HepG2 (cell line): Measurements from ENCODE around the gene HNRNPR.

Experiments
- HMGA1 ChIP-seq: sonication (generic); formaldehyde crosslinking; conservative IDR thresholded peaks from 2 replicates; pipeline ENCODE4 v1.4.0; 2020; ENCODE audit warnings: missing genetic modification reagents
- ZNF207 ChIP-seq: fragments of 450-650 bp; IDR thresholded peaks from 2 replicates; pipeline ENCODE4 v1.6.1; 2016; ENCODE audit warnings: antibody characterized with exemption, borderline replicate concordance
- ZNF274 ChIP-seq: sonication (generic); formaldehyde crosslinking; IDR thresholded peaks from 2 replicates; pipeline ENCODE4 v1.5.1; 2020; ENCODE audit warnings: mild to moderate bottlenecking, missing genetic modification reagents
- TF ChIP-seq, protein P1 (sequence below): IDR thresholded peaks from 2 replicates; pipeline ENCODE4 v1.6.1; 2012; ENCODE audit warnings: inconsistent platforms

DNA sequence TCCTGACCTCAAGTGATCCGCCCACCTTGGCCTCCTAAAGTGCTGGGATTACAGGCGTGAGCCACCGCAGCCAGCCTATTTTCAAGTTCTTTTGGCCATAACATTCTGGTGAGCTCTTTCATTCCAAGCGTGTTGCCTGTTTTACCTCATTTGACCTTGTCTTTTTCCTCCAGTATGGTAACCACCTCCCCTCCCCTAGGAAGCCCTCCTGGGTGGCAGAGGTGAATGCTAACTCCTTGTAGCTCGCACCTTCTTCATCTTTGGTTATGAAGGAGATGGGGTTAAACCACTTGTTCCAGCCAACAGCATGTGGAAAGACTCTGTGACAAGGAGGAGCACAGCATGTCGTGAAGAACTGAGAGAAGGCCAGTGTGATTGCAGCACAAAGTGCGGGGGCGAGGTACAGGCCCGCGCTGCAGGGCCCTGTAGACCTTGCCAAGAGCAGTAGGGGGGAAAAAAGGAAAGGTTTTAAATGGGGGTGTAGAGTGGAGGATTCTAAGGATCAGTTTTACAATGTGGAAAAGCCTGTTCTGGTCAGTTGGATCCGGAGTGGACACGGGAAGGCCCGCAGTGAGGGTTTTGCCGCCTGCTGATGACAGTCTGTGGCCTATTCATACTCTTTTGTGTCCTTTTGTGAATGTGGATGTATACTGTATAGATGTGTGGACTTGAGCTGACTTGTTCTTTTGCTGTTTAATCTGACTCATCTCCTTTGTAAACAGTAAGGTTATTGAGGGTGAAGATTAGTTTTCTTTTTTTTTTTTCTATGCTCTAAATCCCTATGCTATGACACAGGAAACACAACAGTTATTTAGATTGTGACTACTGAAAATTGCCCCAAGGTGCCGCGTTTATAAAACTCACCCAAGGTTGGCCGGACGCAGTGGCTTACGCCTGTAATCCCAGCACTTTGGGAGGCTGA is 33.1 kb upstream of the HNRNPR start:
- TF ChIP-seq, protein P1, sequence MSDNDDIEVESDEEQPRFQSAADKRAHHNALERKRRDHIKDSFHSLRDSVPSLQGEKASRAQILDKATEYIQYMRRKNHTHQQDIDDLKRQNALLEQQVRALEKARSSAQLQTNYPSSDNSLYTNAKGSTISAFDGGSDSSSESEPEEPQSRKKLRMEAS = peak; percentile 14; the same call in 1 of the 2 replicates
- TF ChIP-seq HMGA1 (CRISPR knock-in tag) (no peak), ZNF274 (CRISPR knock-in tag) (no peak), ZNF207 (no peak)
